Endothelial cell of umbilical vein (primary cell): ENCODE measurements around the gene GLB1L. TPM values are rescaled to one million over a fixed set of nuclear protein-coding genes. Genes with fewer than 3 reads are reported as not detected.

Source experiments
- BruUV-seq: library from RNA; stranded (reverse); fragments of 400-500 nt; replicated peaks from 2 replicates; lab custom pipeline; 2021; lab: Mats Ljungman, UMichigan
- CTCF ChIA-PET: fragments of 300-600, 350-600 bp; sonication (Branson Sonifier 250); formaldehyde crosslinking; loops from one replicate; lab custom pipeline; 2021; ENCODE audit warnings: antibody characterized with exemption, inconsistent platforms; lab: Charles Lee
- POLR2A ChIA-PET: fragments of 300-600, 350-600 bp; sonication (Branson Sonifier 250); formaldehyde crosslinking; loops from one replicate; lab custom pipeline; 2021; ENCODE audit warnings: antibody characterized with exemption, inconsistent platforms; lab: Charles Lee
- DNase-seq: peaks from one replicate; pipeline ENCODE4 v3.0.0-alpha.2; 2011; ENCODE audit warnings: low read depth, low spot score
- FAIRE-seq: peaks from 2 replicates; lab custom pipeline; 2011; peaks lifted over from hg19 to GRCh38; lab: Jason Lieb, UNC
- H2AFZ ChIP-seq: 2 replicates; pipeline ENCODE4 v1.6.0; 2012; ENCODE audit warnings: low read depth, low read length, control low read depth, inconsistent platforms
- H3K27ac ChIP-seq: 2 replicates; pipeline ENCODE4 v1.5.1; 2011; ENCODE audit warnings: low read depth, mild to moderate bottlenecking, control low read depth, low read length, moderate library complexity; ENCODE audit not compliant: insufficient read depth
- H3K27me3 ChIP-seq, 2 experiments: 2 replicates each; pipeline versions ENCODE4 v1.6.0 to v1.6.1; 2011; ENCODE audit warnings: low read length in 2 of 2, mixed read lengths in 1 of 2; ENCODE audit not compliant: control insufficient read depth in 2 of 2, insufficient read depth in 2 of 2
- H3K36me3 ChIP-seq, 2 experiments: 2 replicates in 1 of 2; 3 replicates in 1 of 2; pipeline ENCODE4 v1.5.1; 2011; ENCODE audit warnings: low read length in 2 of 2, mild to moderate bottlenecking in 1 of 2, moderate library complexity in 1 of 2; ENCODE audit not compliant: control insufficient read depth in 2 of 2, insufficient read depth in 2 of 2; ENCODE audit errors: extremely low read depth in 1 of 2
- H3K4me1 ChIP-seq: 3 replicates; pipeline ENCODE4 v1.5.1; 2011; ENCODE audit warnings: mild to moderate bottlenecking, low read length; ENCODE audit not compliant: control insufficient read depth, insufficient read depth; ENCODE audit errors: extremely low read depth
- H3K4me2 ChIP-seq: 2 replicates; pipeline ENCODE4 v1.6.1; 2011; ENCODE audit warnings: low read length, control low read depth, mixed read lengths; ENCODE audit not compliant: insufficient read depth
- H3K4me3 ChIP-seq, 3 experiments: fragments of 200-600 bp in 1 of 3; sonication (generic), shearing (Covaris generic) in 1 of 3; replicated peaks in 1 of 3; 2 replicates each; pipeline ENCODE4 v1.5.1; 2011 to 2016; ENCODE audit warnings: control low read depth in 3 of 3, low read length in 3 of 3, mild to moderate bottlenecking in 2 of 3, inconsistent platforms in 1 of 3, low read depth in 1 of 3, moderate library complexity in 1 of 3; ENCODE audit not compliant: insufficient read depth in 1 of 3
- H3K79me2 ChIP-seq: 2 replicates; pipeline ENCODE4 v1.6.0; 2012; ENCODE audit warnings: low read length, inconsistent platforms; ENCODE audit not compliant: control insufficient read depth, insufficient read depth
- H3K9ac ChIP-seq: replicated peaks from 2 replicates; pipeline ENCODE3; 2011; ENCODE audit warnings: low read length, control low read depth; ENCODE audit not compliant: insufficient read depth; ENCODE audit errors: extremely low read depth
- H3K9me1 ChIP-seq: replicated peaks from 3 replicates; pipeline ENCODE4 v1.6.0; 2011; ENCODE audit warnings: mild to moderate bottlenecking, low read length; ENCODE audit not compliant: control insufficient read depth, insufficient read depth; ENCODE audit errors: extremely low read depth
- H3K9me3 ChIP-seq: replicated peaks from 2 replicates; pipeline ENCODE4 v1.5.1; 2012; ENCODE audit warnings: low read length, inconsistent platforms; ENCODE audit not compliant: control insufficient read depth, insufficient read depth
- H4K20me1 ChIP-seq: replicated peaks from 2 replicates; pipeline ENCODE3; 2011; ENCODE audit warnings: mild to moderate bottlenecking, low read length; ENCODE audit not compliant: control insufficient read depth, insufficient read depth; ENCODE audit errors: extremely low read depth
- EZH2 ChIP-seq: IDR thresholded peaks from 2 replicates; pipeline ENCODE4 v1.6.1; 2012; ENCODE audit warnings: borderline replicate concordance, low read depth, mild to moderate bottlenecking, moderate library complexity, low read length, inconsistent platforms; ENCODE audit not compliant: severe bottlenecking
- FOS ChIP-seq: IDR thresholded peaks from 2 replicates; pipeline ENCODE4 v1.6.1; 2011; ENCODE audit warnings: mild to moderate bottlenecking, low read length, moderate library complexity, borderline replicate concordance; ENCODE audit not compliant: insufficient read depth
- GATA2 ChIP-seq: IDR thresholded peaks from 2 replicates; pipeline ENCODE4 v1.7.0; 2011; ENCODE audit warnings: low read depth, mild to moderate bottlenecking, moderate library complexity, mixed read lengths, low read length; ENCODE audit not compliant: insufficient read length, insufficient read depth
- JUN ChIP-seq: IDR thresholded peaks from 2 replicates; pipeline ENCODE4 v1.6.1; 2011; ENCODE audit warnings: borderline replicate concordance, low read depth; ENCODE audit not compliant: insufficient read length, insufficient read depth
- MAX ChIP-seq: IDR thresholded peaks from 2 replicates; pipeline ENCODE4 v1.6.1; 2011; ENCODE audit not compliant: insufficient read depth, insufficient read length
- MYC ChIP-seq: IDR thresholded peaks from one replicate; pipeline ENCODE4 v1.6.1; 2011; ENCODE audit warnings: mild to moderate bottlenecking, low read depth, low read length
- POLR2A ChIP-seq: IDR thresholded peaks from 2 replicates; pipeline ENCODE4 v1.6.1; 2012; ENCODE audit warnings: low read depth, mild to moderate bottlenecking, control low read depth, low read length
- POLR2AphosphoS5 ChIP-seq: IDR thresholded peaks from 2 replicates; pipeline ENCODE4 v1.6.1; 2012; ENCODE audit warnings: low read depth, mild to moderate bottlenecking, control low read depth, low read length, moderate library complexity; ENCODE audit not compliant: insufficient read depth
- dilution Hi-C: fragments of 300-500 bp; cut with MboI; formaldehyde crosslinking; loops from one replicate; pipeline ENCODE4 v1.15.0; 2019; ENCODE audit warnings: low sequenced_read_pairs; ENCODE audit not compliant: extremely low pct_ligation_motif_present
- intact Hi-C: fragments of 100-400 bp; cut with micrococcal nuclease; formaldehyde crosslinking; loops from one replicate; pipeline ENCODE4 v1.10.0; 2022
- polyA plus RNA-seq, 4 experiments: library from polyadenylated mRNA; depleted of rRNA in 3 of 4; stranded (reverse) in 3 of 4; unstranded in 1 of 4; fragments of >200 nt; gene quantifications; 2 replicates each; pipeline versions ENCODE4 v1.2.1 to v1.2.3, GENCODE V29; 2011 to 2012; ENCODE audit warnings: missing spikeins in 1 of 4
- total RNA-seq: library from RNA; stranded (reverse); gene quantifications from 2 replicates; pipeline ENCODE4 v1.2.3, GENCODE V29; 2021
- TF ChIP-seq, protein P1 (sequence below), 2 donors: IDR thresholded peaks; 1 replicate in 1 of 2; 2 replicates in 1 of 2; pipeline ENCODE4 v1.5.1; 2011; ENCODE audit warnings: low read length in 2 of 2, mild to moderate bottlenecking in 2 of 2, moderate library complexity in 2 of 2, control low read depth in 1 of 2, inconsistent platforms in 1 of 2, low read depth in 1 of 2; ENCODE audit not compliant: insufficient read depth in 1 of 2; ENCODE audit errors: extremely low read depth in 1 of 2

The GLB1L gene
- total and polyA plus RNA-seq, 2 donors (not counting 3 experiments of a cell fraction or from before 2014, with no cell fraction given), result 9.2 to 11.9 TPM

GRCh38 chr2:219252084-219252483, 6.8 kb upstream of the GLB1L start:
- Histone ChIP-seq H3K9ac (no peak overlapping the region), H3K4me1 (peaks cover 39% of the 10 kb centered on the region), H2AFZ (no peak overlapping the region), H3K4me2 (no peak overlapping the region), H3K4me3 (no peak overlapping the region), H3K36me3 (peaks cover 2% of the 10 kb centered on the region in 2 experiments), H3K9me3 (no peaks in the 10 kb centered on the region), H4K20me1 (no peaks in the 10 kb centered on the region), H3K79me2 (no peaks in the 10 kb centered on the region), H3K27ac (no peak overlapping the region), H3K27me3 (peaks cover 15 to 16% of the 10 kb centered on the region in 2 experiments), H3K9me1 (no peaks in the 10 kb centered on the region)
- DNase-seq, result no peak
- no TSS peak for BruUV-seq
- TF ChIP-seq POLR2AphosphoS5, result no peak
- no peak for TF ChIP-seq JUN
- no peak for TF ChIP-seq FOS
- TF ChIP-seq GATA2, result no peak
- no peak for TF ChIP-seq EZH2
- TF ChIP-seq, protein P1, sequence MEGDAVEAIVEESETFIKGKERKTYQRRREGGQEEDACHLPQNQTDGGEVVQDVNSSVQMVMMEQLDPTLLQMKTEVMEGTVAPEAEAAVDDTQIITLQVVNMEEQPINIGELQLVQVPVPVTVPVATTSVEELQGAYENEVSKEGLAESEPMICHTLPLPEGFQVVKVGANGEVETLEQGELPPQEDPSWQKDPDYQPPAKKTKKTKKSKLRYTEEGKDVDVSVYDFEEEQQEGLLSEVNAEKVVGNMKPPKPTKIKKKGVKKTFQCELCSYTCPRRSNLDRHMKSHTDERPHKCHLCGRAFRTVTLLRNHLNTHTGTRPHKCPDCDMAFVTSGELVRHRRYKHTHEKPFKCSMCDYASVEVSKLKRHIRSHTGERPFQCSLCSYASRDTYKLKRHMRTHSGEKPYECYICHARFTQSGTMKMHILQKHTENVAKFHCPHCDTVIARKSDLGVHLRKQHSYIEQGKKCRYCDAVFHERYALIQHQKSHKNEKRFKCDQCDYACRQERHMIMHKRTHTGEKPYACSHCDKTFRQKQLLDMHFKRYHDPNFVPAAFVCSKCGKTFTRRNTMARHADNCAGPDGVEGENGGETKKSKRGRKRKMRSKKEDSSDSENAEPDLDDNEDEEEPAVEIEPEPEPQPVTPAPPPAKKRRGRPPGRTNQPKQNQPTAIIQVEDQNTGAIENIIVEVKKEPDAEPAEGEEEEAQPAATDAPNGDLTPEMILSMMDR (IDR thresholded peaks at IDR 0.05; ENCODE audit: extremely low read depth in 1 of 2, insufficient read depth in 1 of 2, low read depth in 1 of 2, low read length in 2 of 2), result no peak
- no peak for TF ChIP-seq MAX
- no peak for TF ChIP-seq MYC
- no peak for TF ChIP-seq POLR2A
- ChIA-PET POLR2A (interaction anchor here (1.1 kb wide), 1 partner anchor 27 kb away, joined by 4 read pairs; the partner anchor contains the start of gene DNAJB2), CTCF (interaction anchor here (1.2 to 2.5 kb wide), 3 partner anchors 26 to 43 kb away, joined by 3 to 14 read pairs (median 7); partner anchors contain the start of gene DNAJB2)
- dilution Hi-C loops (no loop called here), intact Hi-C loops (loop anchor here (2.0 kb wide), 2 partner anchors 33 to 43 kb away; partner anchors contain the start of gene ABCB6)
- no peak for FAIRE-seq
